ENCODE results near the gene ATP6V1B1. TPM values are rescaled to one million over a fixed set of nuclear protein-coding genes. Genes with fewer than 3 reads are reported as not detected.

Gene ATP6V1B1
- total and polyA plus RNA-seq, 9 of the 15 experiments (the other 6 are each of a cell fraction or from before 2014, with no cell fraction given): not detected

DNA sequence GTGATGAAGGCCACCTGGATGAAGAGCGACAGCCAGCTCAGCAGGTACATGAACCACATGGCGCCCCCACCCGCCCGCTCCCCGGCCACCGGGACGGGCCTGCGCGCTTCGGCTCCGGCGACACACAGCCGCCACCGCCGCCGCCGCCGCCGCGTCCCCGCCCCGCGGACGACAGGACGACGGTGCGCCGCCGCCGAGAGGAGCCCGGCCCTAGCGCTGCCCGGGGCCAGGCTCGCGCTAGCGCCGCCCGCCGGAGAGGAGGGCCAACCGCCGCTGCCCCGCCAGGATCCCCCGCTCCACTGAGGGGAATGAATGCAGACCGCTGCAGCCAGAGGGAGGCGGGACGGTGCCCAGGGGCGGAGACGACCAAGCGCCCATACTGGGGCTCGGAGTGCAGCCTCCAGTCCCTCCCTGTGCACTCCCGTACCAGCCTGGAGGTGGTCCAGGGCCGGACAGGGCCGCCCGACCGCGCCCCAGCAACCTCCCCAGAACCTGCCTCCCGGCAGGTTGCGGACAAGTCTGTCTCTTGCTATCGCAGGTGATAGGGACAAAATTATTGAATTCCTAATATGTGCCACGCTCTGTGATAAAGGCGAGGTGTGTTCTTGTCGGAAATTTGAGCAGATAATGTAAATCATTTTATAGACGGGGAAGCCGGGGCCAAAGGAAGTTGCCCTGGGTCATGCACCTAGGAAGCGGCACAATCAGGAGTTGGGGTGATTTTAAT lies 59.2 kb downstream of the ATP6V1B1 start, which contains the start of gene TEX261 (continued):
- TF ChIP-seq, protein P1, sequence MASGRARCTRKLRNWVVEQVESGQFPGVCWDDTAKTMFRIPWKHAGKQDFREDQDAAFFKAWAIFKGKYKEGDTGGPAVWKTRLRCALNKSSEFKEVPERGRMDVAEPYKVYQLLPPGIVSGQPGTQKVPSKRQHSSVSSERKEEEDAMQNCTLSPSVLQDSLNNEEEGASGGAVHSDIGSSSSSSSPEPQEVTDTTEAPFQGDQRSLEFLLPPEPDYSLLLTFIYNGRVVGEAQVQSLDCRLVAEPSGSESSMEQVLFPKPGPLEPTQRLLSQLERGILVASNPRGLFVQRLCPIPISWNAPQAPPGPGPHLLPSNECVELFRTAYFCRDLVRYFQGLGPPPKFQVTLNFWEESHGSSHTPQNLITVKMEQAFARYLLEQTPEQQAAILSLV (tag; IDR thresholded peaks at IDR 0.05): no peak
- TF ChIP-seq BCL6 (CRISPR knock-in tag; IDR thresholded peaks at IDR 0.05): no peak
- no peak for TF ChIP-seq NELFE (IDR thresholded peaks at IDR 0.05; ENCODE audit: insufficient read depth, insufficient read length)
- no peak; the same call in 1 of the 2 replicates for TF ChIP-seq HNRNPL (IDR thresholded peaks at IDR 0.05; ENCODE audit: low read depth, low read length)
- TF ChIP-seq, protein P2, sequence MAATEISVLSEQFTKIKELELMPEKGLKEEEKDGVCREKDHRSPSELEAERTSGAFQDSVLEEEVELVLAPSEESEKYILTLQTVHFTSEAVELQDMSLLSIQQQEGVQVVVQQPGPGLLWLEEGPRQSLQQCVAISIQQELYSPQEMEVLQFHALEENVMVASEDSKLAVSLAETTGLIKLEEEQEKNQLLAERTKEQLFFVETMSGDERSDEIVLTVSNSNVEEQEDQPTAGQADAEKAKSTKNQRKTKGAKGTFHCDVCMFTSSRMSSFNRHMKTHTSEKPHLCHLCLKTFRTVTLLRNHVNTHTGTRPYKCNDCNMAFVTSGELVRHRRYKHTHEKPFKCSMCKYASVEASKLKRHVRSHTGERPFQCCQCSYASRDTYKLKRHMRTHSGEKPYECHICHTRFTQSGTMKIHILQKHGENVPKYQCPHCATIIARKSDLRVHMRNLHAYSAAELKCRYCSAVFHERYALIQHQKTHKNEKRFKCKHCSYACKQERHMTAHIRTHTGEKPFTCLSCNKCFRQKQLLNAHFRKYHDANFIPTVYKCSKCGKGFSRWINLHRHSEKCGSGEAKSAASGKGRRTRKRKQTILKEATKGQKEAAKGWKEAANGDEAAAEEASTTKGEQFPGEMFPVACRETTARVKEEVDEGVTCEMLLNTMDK (IDR thresholded peaks at IDR 0.05; ENCODE audit: borderline replicate concordance, insufficient read depth, low read depth, low read length, poor library complexity, severe bottlenecking): peak; percentile 94
- TF ChIP-seq BCOR (IDR thresholded peaks at IDR 0.05): no peak
- peak; percentile 65 to 78 for TF ChIP-seq MAZ (CRISPR knock-in tag; conservative IDR thresholded peaks at IDR 0.05 in 1 of 2, IDR thresholded peaks at IDR 0.05 in 1 of 2)
- TF ChIP-seq ZNF668 (CRISPR knock-in tag; IDR thresholded peaks at IDR 0.05): no peak
- TF ChIP-seq, protein P3, sequence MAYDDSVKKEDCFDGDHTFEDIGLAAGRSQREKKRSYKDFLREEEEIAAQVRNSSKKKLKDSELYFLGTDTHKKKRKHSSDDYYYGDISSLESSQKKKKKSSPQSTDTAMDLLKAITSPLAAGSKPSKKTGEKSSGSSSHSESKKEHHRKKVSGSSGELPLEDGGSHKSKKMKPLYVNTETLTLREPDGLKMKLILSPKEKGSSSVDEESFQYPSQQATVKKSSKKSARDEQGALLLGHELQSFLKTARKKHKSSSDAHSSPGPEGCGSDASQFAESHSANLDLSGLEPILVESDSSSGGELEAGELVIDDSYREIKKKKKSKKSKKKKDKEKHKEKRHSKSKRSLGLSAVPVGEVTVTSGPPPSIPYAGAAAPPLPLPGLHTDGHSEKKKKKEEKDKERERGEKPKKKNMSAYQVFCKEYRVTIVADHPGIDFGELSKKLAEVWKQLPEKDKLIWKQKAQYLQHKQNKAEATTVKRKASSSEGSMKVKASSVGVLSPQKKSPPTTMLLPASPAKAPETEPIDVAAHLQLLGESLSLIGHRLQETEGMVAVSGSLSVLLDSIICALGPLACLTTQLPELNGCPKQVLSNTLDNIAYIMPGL (CRISPR knock-in tag; IDR thresholded peaks at IDR 0.05): no peak
- TF ChIP-seq HNRNPK (IDR thresholded peaks at IDR 0.05; ENCODE audit: low read depth, low read length, poor library complexity, severe bottlenecking): no peak
- no peak for TF ChIP-seq ELF2 (CRISPR knock-in tag; IDR thresholded peaks at IDR 0.05)
- no peak for TF ChIP-seq ATF1 (CRISPR knock-in tag; IDR thresholded peaks at IDR 0.05)
- TF ChIP-seq ATF1 (tag; IDR thresholded peaks at IDR 0.05): no peak
- TF ChIP-seq, protein P4, sequence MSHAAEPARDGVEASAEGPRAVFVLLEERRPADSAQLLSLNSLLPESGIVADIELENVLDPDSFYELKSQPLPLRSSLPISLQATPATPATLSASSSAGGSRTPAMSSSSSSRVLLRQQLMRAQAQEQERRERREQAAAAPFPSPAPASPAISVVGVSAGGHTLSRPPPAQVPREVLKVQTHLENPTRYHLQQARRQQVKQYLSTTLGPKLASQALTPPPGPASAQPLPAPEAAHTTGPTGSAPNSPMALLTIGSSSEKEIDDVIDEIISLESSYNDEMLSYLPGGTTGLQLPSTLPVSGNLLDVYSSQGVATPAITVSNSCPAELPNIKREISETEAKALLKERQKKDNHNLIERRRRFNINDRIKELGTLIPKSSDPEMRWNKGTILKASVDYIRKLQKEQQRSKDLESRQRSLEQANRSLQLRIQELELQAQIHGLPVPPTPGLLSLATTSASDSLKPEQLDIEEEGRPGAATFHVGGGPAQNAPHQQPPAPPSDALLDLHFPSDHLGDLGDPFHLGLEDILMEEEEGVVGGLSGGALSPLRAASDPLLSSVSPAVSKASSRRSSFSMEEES (CRISPR knock-in tag; IDR thresholded peaks at IDR 0.05): no peak
- TF ChIP-seq ZNF717 (CRISPR knock-in tag; IDR thresholded peaks at IDR 0.05): no peak
- TF ChIP-seq CHD2 (IDR thresholded peaks at IDR 0.05; ENCODE audit: low read depth, low read length): no peak
- TF ChIP-seq POLR2A (conservative IDR thresholded peaks at IDR 0.05): peak; percentile 54; the same call in 1 of the 2 replicates
- TF ChIP-seq ETS2 (tag; IDR thresholded peaks at IDR 0.05; ENCODE audit: borderline replicate concordance, poor library complexity, severe bottlenecking): no peak
